Neural cell (in vitro differentiated cells): ENCODE results near the gene ZNF438. TPM values are rescaled to one million over a fixed set of nuclear protein-coding genes. Genes with fewer than 3 reads are reported as not detected.

Source experiments
- H2AFZ ChIP-seq: fragments of 200-600, 300-800 bp; sonication (generic), shearing (Covaris generic); 2 replicates; pipeline ENCODE4 v1.6.0; 2014; ENCODE audit warnings: low read depth, mild to moderate bottlenecking, antibody characterized with exemption, low read length, moderate library complexity
- H3F3A ChIP-seq: fragments of 200-600 bp; shearing (Covaris generic); 2 replicates; pipeline ENCODE4 v1.6.1; 2016; ENCODE audit warnings: mild to moderate bottlenecking, moderate library complexity, mixed read lengths, antibody characterized with exemption, low read length; ENCODE audit not compliant: insufficient read depth, poor library complexity, severe bottlenecking
- H3K27ac ChIP-seq: fragments of 200-600, 300-800 bp; sonication (generic), shearing (Covaris generic); 2 replicates; pipeline ENCODE4 v1.5.1; 2014; ENCODE audit warnings: mild to moderate bottlenecking, low read length, moderate library complexity
- H3K27me3 ChIP-seq: fragments of 300-800, 200-600 bp; sonication (generic), shearing (Covaris generic); 2 replicates; pipeline ENCODE4 v1.6.0; 2014; ENCODE audit warnings: mild to moderate bottlenecking, low read depth, low read length, moderate library complexity; ENCODE audit not compliant: insufficient read depth
- H3K36me3 ChIP-seq: fragments of 300-800, 200-600 bp; sonication (generic), shearing (Covaris generic); 2 replicates; pipeline ENCODE4 v1.5.1; 2014; ENCODE audit warnings: mild to moderate bottlenecking, antibody characterized with exemption, low read length, moderate library complexity; ENCODE audit not compliant: insufficient read depth
- H3K4me2 ChIP-seq: fragments of 300-800, 200-600 bp; sonication (generic), shearing (Covaris generic); 2 replicates; pipeline ENCODE4 v1.6.0; 2014; ENCODE audit warnings: mild to moderate bottlenecking, low read length
- H3K4me3 ChIP-seq: fragments of 300-800, 200-600 bp; sonication (generic), shearing (Covaris generic); 2 replicates; pipeline ENCODE4 v1.5.1; 2014; ENCODE audit warnings: mild to moderate bottlenecking, low read length, moderate library complexity
- H3K79me2 ChIP-seq: fragments of 200-600 bp; shearing (Covaris generic); replicated peaks from 2 replicates; pipeline ENCODE4 v1.6.0; 2014; ENCODE audit warnings: mild to moderate bottlenecking, low read length, moderate library complexity; ENCODE audit not compliant: insufficient read depth
- H3K9ac ChIP-seq: fragments of 300-800, 200-600 bp; sonication (generic), shearing (Covaris generic); 2 replicates; pipeline ENCODE4 v1.6.1; 2016; ENCODE audit warnings: mild to moderate bottlenecking, low read length, mixed read lengths
- H3K9me2 ChIP-seq: fragments of 200-600 bp; shearing (Covaris generic); 2 replicates; pipeline ENCODE4 v1.6.1; 2016; ENCODE audit warnings: mild to moderate bottlenecking, low read length, mixed read lengths; ENCODE audit not compliant: insufficient read depth
- H3K9me3 ChIP-seq: fragments of 200-600, 300-800 bp; sonication (generic), shearing (Covaris generic); 2 replicates; pipeline ENCODE4 v1.6.1; 2016; ENCODE audit warnings: mild to moderate bottlenecking, mixed run types, low read length, moderate library complexity, mixed read lengths
- H4K20me1 ChIP-seq: fragments of 200-600 bp; shearing (Covaris generic); 2 replicates; pipeline ENCODE4 v1.6.1; 2016; ENCODE audit warnings: mild to moderate bottlenecking, mixed run types; ENCODE audit not compliant: insufficient read depth
- EP300 ChIP-seq: fragments of 450-650 bp; conservative IDR thresholded peaks from 2 replicates; pipeline ENCODE4 v1.6.1; 2014; ENCODE audit warnings: antibody characterized with exemption, mild to moderate bottlenecking, moderate library complexity; ENCODE audit not compliant: poor library complexity, severe bottlenecking
- EZH2 ChIP-seq: fragments of 200-600, 300-800 bp; shearing (Covaris generic), sonication (generic); IDR thresholded peaks from 2 replicates; pipeline ENCODE4 v1.6.1; 2014; ENCODE audit warnings: antibody characterized with exemption, low read length, borderline replicate concordance, mild to moderate bottlenecking; ENCODE audit not compliant: insufficient read depth, poor library complexity, severe bottlenecking
- MXI1 ChIP-seq: fragments of 450-650 bp; conservative IDR thresholded peaks from 2 replicates; pipeline ENCODE4 v1.6.1; 2014; ENCODE audit warnings: antibody characterized with exemption, mild to moderate bottlenecking; ENCODE audit not compliant: poor library complexity, severe bottlenecking
- POLR2AphosphoS5 ChIP-seq: IDR thresholded peaks from 2 replicates; pipeline ENCODE4 v1.6.1; 2012
- RAD21 ChIP-seq: fragments of 450-650 bp; conservative IDR thresholded peaks from 2 replicates; pipeline ENCODE4 v1.6.1; 2014; ENCODE audit warnings: antibody characterized with exemption, mild to moderate bottlenecking, moderate library complexity
- REST ChIP-seq: IDR thresholded peaks from 2 replicates; pipeline ENCODE4 v1.6.1; 2012; ENCODE audit warnings: borderline replicate concordance
- SMC3 ChIP-seq: fragments of 450-650 bp; conservative IDR thresholded peaks from 2 replicates; pipeline ENCODE4 v1.6.1; 2014; ENCODE audit warnings: antibody characterized with exemption, mild to moderate bottlenecking, moderate library complexity; ENCODE audit not compliant: poor library complexity
- TAF1 ChIP-seq: IDR thresholded peaks from 2 replicates; pipeline ENCODE4 v1.6.1; 2012; ENCODE audit warnings: low read depth
- polyA plus RNA-seq: library from polyadenylated mRNA; depleted of rRNA; stranded (reverse); fragments of >200 nt; gene quantifications from 2 replicates; pipeline ENCODE4 v1.2.3, GENCODE V29; 2014
- TF ChIP-seq, protein P1 (sequence below): fragments of 450-650 bp; IDR thresholded peaks from 2 replicates; pipeline ENCODE4 v1.5.1; 2014; ENCODE audit warnings: antibody characterized with exemption, mild to moderate bottlenecking, moderate library complexity; ENCODE audit not compliant: poor library complexity, severe bottlenecking

The ZNF438 gene
- polyA plus RNA-seq, 1 donor from 2014 or later, result 0.78 TPM

GRCh38 chr10:31064348-31064747 lies 32.7 kb upstream of the ZNF438 start:
- Histone ChIP-seq H3K9me3 (no peaks in the 10 kb centered on the region), H3K4me3 (no peak overlapping the region), H3K79me2 (no peaks in the 10 kb centered on the region), H3K27me3 (no peaks in the 10 kb centered on the region), H3K9ac (no peak overlapping the region), H3K36me3 (no peaks in the 10 kb centered on the region), H3F3A (no peaks in the 10 kb centered on the region), H3K27ac (no peak overlapping the region), H4K20me1 (no peaks in the 10 kb centered on the region), H2AFZ (no peak overlapping the region), H3K9me2 (no peaks in the 10 kb centered on the region), H3K4me2 (no peak overlapping the region)
- TF ChIP-seq MXI1, result no peak
- no peak for TF ChIP-seq SMC3
- no peak for TF ChIP-seq EZH2
- no peak for TF ChIP-seq REST
- no peak for TF ChIP-seq POLR2AphosphoS5
- TF ChIP-seq, protein P1, sequence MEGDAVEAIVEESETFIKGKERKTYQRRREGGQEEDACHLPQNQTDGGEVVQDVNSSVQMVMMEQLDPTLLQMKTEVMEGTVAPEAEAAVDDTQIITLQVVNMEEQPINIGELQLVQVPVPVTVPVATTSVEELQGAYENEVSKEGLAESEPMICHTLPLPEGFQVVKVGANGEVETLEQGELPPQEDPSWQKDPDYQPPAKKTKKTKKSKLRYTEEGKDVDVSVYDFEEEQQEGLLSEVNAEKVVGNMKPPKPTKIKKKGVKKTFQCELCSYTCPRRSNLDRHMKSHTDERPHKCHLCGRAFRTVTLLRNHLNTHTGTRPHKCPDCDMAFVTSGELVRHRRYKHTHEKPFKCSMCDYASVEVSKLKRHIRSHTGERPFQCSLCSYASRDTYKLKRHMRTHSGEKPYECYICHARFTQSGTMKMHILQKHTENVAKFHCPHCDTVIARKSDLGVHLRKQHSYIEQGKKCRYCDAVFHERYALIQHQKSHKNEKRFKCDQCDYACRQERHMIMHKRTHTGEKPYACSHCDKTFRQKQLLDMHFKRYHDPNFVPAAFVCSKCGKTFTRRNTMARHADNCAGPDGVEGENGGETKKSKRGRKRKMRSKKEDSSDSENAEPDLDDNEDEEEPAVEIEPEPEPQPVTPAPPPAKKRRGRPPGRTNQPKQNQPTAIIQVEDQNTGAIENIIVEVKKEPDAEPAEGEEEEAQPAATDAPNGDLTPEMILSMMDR, result no peak
- TF ChIP-seq EP300, result no peak
- no peak for TF ChIP-seq TAF1
- TF ChIP-seq RAD21, result no peak

- Histone ChIP-seq H3K9me2 (no peaks in the 10 kb centered on the region), H3K9me3 (no peaks in the 10 kb centered on the region), H3K9ac (no peak overlapping the region), H4K20me1 (no peaks in the 10 kb centered on the region), H3F3A (no peaks in the 10 kb centered on the region), H3K79me2 (no peaks in the 10 kb centered on the region), H3K36me3 (no peaks in the 10 kb centered on the region), H3K27ac (no peak overlapping the region), H3K4me2 (no peak overlapping the region), H3K27me3 (no peaks in the 10 kb centered on the region), H3K4me3 (no peak overlapping the region), H2AFZ (no peak overlapping the region)
- no peak for TF ChIP-seq EP300
- no peak for TF ChIP-seq EZH2
- no peak for TF ChIP-seq SMC3
- no peak for TF ChIP-seq POLR2AphosphoS5
- TF ChIP-seq MXI1, result no peak
- TF ChIP-seq RAD21, result no peak
- TF ChIP-seq, protein P1, result no peak
- no peak for TF ChIP-seq REST
- no peak for TF ChIP-seq TAF1
These were observed 32.2 kb upstream of the ZNF438 start for GRCh38 chr10:31063841-31064240.
